Body of pancreas (tissue), 4 donors: ENCODE results near the gene CLEC4D.

Source experiments
- POLR2A ChIP-seq, 3 donors: fragments of 450-650 bp; IDR thresholded peaks; one replicate each; pipeline ENCODE4 v1.6.1; 2016; ENCODE audit warnings: antibody characterized with exemption in 3 of 3, mild to moderate bottlenecking in 2 of 3
- TF ChIP-seq, protein P1 (sequence below), 7 experiments: fragments of 450-650 bp in 4 of 7; fragments of 200-600 bp in 3 of 7; sonication (generic) in 3 of 7; IDR thresholded peaks; one replicate each; pipeline ENCODE4 v1.5.1; 2016 to 2019; ENCODE audit warnings: antibody characterized with exemption in 7 of 7

DNA sequence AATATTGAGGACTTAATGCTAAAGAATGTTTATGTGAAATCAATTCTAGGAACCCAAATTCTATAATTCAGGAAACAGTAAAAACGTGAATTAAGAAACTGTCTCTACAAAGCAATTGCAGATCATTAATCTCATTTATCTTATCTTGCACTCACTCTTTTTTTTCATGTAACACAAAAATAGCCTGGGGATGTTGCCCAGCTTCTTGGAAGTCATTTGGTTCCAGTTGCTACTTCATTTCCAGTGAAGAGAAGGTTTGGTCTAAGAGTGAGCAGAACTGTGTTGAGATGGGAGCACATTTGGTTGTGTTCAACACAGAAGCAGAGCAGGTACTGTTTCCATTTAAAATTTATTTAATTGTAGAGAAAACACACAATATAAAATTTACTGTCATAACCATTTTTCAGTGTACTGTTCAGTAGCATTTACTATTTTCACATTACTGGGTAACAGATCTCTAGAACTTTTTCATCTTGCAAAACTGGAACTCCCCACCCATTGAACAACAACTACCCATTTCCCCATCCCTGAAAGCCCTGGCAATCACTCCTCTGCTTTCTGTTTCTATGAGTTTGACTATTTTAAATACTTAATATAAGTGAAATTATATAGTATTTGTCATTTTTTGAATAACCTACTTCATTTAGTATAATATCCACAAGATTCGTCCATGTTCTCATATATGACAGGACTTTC, 47.9 kb upstream of the CLEC4D start:
- TF ChIP-seq, protein P1, sequence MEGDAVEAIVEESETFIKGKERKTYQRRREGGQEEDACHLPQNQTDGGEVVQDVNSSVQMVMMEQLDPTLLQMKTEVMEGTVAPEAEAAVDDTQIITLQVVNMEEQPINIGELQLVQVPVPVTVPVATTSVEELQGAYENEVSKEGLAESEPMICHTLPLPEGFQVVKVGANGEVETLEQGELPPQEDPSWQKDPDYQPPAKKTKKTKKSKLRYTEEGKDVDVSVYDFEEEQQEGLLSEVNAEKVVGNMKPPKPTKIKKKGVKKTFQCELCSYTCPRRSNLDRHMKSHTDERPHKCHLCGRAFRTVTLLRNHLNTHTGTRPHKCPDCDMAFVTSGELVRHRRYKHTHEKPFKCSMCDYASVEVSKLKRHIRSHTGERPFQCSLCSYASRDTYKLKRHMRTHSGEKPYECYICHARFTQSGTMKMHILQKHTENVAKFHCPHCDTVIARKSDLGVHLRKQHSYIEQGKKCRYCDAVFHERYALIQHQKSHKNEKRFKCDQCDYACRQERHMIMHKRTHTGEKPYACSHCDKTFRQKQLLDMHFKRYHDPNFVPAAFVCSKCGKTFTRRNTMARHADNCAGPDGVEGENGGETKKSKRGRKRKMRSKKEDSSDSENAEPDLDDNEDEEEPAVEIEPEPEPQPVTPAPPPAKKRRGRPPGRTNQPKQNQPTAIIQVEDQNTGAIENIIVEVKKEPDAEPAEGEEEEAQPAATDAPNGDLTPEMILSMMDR (IDR thresholded peaks at IDR 0.05): no peak
- no peak for TF ChIP-seq POLR2A (IDR thresholded peaks at IDR 0.05)
